GM12892 (cell line): ENCODE data around the gene NEK2.
"Not testable (repeated sequence)": the region's sequence is repeated elsewhere in the genome, so short reads cannot be mapped to it uniquely, and the experiment has no call there.

Experiments used
- POLR2AphosphoS5 ChIP-seq: IDR thresholded peaks from 2 replicates; pipeline ENCODE4 v1.6.1; 2011; ENCODE audit warnings: low read depth, low read length, control low read depth
- TAF1 ChIP-seq: IDR thresholded peaks from 2 replicates; pipeline ENCODE4 v1.6.1; 2011; ENCODE audit warnings: low read depth, mild to moderate bottlenecking, control low read depth, low read length, borderline replicate concordance

DNA sequence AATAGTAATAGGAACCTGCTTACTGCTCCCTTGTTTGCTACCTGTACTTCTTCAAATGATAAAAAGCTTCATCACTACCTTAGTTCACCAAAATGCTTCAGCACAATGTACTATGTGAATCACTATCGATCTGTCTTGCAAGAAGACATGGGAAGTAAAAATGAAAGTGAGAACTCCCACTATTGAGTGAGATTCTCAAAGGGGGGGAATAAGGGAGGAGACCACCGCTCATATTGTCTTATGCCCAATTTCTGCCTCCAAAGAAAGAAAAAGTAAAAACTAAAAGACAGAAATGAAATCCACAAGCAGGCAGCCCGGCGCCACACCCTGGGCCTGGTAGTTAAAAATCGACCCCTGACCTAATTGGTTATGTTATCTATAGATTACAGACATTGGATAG lies 18.5 kb upstream of the NEK2 start:
- not testable (repeated sequence) for TF ChIP-seq POLR2AphosphoS5, TAF1
